ENCODE data around the gene RRP8.

Gene RRP8

DNA sequence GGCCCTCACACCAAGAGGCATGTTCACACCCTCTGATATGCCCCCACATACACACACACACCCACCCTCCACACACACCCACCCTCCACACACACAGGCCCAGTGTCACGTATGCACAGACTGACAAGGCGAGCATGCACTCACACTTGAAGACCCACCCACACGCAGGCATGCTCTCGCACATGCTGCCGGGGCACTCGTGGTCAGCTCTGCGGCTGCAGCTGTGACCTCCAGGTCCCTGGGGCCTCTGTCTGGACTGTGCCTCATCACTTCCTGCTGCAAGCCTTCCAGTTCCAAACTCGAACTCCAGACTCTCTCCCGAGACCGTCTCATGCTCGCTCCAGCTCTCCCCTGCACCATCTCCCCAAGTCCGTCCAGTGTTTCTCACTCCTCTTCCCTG, 42.7 kb upstream of the RRP8 start:
- no peak overlapping the region for H3K4me2 ChIP-seq (ENCODE audit: low read depth, low read length, poor library complexity, severe bottlenecking)
- no peaks in the 10 kb centered on the region for H3F3A ChIP-seq (ENCODE audit: insufficient read depth)
- no peak overlapping the region for H3K27ac ChIP-seq (ENCODE audit: low read depth, low read length)
- no peaks in the 10 kb centered on the region for H3K27me3 ChIP-seq (ENCODE audit: low read length)
- no peaks in the 10 kb centered on the region for H4K20me1 ChIP-seq (ENCODE audit: low read depth, low read length)
- no peak overlapping the region for H3K4me3 ChIP-seq (ENCODE audit: insufficient read depth, low read length, poor library complexity, severe bottlenecking)
- no peak overlapping the region for H2AFZ ChIP-seq (ENCODE audit: low read depth, low read length, severe bottlenecking)
- TF ChIP-seq, protein P1, sequence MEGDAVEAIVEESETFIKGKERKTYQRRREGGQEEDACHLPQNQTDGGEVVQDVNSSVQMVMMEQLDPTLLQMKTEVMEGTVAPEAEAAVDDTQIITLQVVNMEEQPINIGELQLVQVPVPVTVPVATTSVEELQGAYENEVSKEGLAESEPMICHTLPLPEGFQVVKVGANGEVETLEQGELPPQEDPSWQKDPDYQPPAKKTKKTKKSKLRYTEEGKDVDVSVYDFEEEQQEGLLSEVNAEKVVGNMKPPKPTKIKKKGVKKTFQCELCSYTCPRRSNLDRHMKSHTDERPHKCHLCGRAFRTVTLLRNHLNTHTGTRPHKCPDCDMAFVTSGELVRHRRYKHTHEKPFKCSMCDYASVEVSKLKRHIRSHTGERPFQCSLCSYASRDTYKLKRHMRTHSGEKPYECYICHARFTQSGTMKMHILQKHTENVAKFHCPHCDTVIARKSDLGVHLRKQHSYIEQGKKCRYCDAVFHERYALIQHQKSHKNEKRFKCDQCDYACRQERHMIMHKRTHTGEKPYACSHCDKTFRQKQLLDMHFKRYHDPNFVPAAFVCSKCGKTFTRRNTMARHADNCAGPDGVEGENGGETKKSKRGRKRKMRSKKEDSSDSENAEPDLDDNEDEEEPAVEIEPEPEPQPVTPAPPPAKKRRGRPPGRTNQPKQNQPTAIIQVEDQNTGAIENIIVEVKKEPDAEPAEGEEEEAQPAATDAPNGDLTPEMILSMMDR (IDR thresholded peaks at IDR 0.05; ENCODE audit: insufficient read depth, low read length, poor library complexity, severe bottlenecking), result no peak
- TF ChIP-seq EZH2phosphoT487 (conservative IDR thresholded peaks at IDR 0.05; ENCODE audit: low read length), result no peak
- H3K79me2 ChIP-seq (ENCODE audit: insufficient read depth, low read length), result no peaks in the 10 kb centered on the region
- H3K9me2 ChIP-seq (replicated peaks; ENCODE audit: insufficient read depth, low read length), result no peaks in the 10 kb centered on the region
- H3K9me3 ChIP-seq (ENCODE audit: insufficient read depth, low read length), result no peaks in the 10 kb centered on the region
- no peak overlapping the region for H3K9ac ChIP-seq (ENCODE audit: low read length)
- H3K36me3 ChIP-seq (ENCODE audit: low read length), result no peaks in the 10 kb centered on the region

DNA sequence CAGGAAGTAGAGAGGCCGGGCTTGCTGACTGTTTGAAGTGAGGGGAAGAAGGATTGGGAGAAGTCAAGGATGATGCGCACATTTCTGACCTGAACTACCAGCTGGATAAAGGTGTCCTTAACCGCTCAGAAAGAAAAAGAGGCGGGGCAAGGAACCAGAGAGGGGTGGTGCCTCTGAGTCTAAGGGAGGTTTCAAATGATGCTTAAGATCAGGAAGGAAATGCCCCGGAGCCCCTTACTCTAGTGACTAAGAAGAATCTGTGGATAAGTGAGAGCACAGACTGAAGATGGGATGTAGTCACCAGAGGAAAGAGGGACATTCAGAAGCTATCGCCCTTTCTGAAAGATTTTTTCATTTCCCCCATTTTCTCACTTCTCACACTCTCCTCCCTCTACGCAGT, 39.5 kb upstream of the RRP8 start:
- no peak overlapping the region for H3K9ac ChIP-seq (ENCODE audit: low read length)
- no peaks in the 10 kb centered on the region for H3F3A ChIP-seq (ENCODE audit: insufficient read depth)
- H3K9me3 ChIP-seq (ENCODE audit: insufficient read depth, low read length), result no peaks in the 10 kb centered on the region
- H3K4me3 ChIP-seq (ENCODE audit: insufficient read depth, low read length, poor library complexity, severe bottlenecking), result no peak overlapping the region
- H3K79me2 ChIP-seq (ENCODE audit: insufficient read depth, low read length), result no peaks in the 10 kb centered on the region
- H3K27ac ChIP-seq (ENCODE audit: low read depth, low read length), result no peak overlapping the region
- H4K20me1 ChIP-seq (ENCODE audit: low read depth, low read length), result no peaks in the 10 kb centered on the region
- H2AFZ ChIP-seq (ENCODE audit: low read depth, low read length, severe bottlenecking), result no peak overlapping the region
- H3K27me3 ChIP-seq (ENCODE audit: low read length), result no peaks in the 10 kb centered on the region
- no peak for TF ChIP-seq EZH2phosphoT487 (conservative IDR thresholded peaks at IDR 0.05; ENCODE audit: low read length)
- TF ChIP-seq, protein P1 (IDR thresholded peaks at IDR 0.05; ENCODE audit: insufficient read depth, low read length, poor library complexity, severe bottlenecking), result no peak
- H3K9me2 ChIP-seq (replicated peaks; ENCODE audit: insufficient read depth, low read length), result no peaks in the 10 kb centered on the region
- H3K36me3 ChIP-seq (ENCODE audit: low read length), result no peaks in the 10 kb centered on the region
- no peak overlapping the region for H3K4me2 ChIP-seq (ENCODE audit: low read depth, low read length, poor library complexity, severe bottlenecking)

DNA sequence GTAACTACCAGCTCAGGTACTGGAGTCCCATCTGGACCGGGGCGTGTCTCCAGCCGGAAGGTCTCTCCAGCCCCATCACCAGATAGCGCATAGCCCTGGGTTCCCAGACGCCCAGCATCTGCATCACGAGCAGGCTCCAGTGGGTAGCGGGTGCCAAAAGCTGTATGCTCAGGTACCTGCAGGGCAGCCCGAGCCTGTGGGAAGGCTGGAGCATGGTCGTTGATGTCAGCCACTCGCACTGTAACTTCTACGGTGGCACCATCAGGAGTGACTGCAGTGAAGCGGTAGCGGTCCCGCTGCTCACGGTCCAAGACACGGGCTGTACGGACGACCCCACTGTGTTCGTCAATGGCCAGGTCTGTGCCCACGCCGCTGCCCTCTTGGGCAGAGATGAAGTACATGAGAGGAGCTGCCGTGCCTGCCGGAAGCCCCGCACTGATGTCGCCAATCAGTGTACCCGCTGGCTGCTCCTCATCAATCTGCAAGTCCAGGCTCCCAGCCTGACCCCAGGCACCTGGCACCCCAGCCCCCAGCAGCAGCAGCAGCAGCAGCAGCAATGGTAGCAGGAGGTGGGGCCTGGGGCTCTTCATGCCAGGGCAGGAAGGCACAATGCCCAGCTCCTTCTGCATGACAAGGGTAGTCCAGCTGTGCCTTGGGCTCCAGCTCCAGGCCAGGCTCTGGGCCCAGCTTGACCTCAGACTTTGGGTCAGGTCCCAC, 37.7 kb upstream of the RRP8 start:
- no peaks in the 10 kb centered on the region for H3K9me3 ChIP-seq (ENCODE audit: insufficient read depth, low read length)
- H3K36me3 ChIP-seq (ENCODE audit: low read length), result no peaks in the 10 kb centered on the region
- TF ChIP-seq EZH2phosphoT487 (conservative IDR thresholded peaks at IDR 0.05; ENCODE audit: low read length), result no peak
- TF ChIP-seq, protein P1 (IDR thresholded peaks at IDR 0.05; ENCODE audit: insufficient read depth, low read length, poor library complexity, severe bottlenecking), result no peak
- no peak overlapping the region for H3K9ac ChIP-seq (ENCODE audit: low read length)
- no peak overlapping the region for H3K4me3 ChIP-seq (ENCODE audit: insufficient read depth, low read length, poor library complexity, severe bottlenecking)
- no peak overlapping the region for H3K27ac ChIP-seq (ENCODE audit: low read depth, low read length)
- no peaks in the 10 kb centered on the region for H4K20me1 ChIP-seq (ENCODE audit: low read depth, low read length)
- no peak overlapping the region for H2AFZ ChIP-seq (ENCODE audit: low read depth, low read length, severe bottlenecking)
- H3K27me3 ChIP-seq (ENCODE audit: low read length), result no peaks in the 10 kb centered on the region
- H3K79me2 ChIP-seq (ENCODE audit: insufficient read depth, low read length), result no peaks in the 10 kb centered on the region
- H3K9me2 ChIP-seq (replicated peaks; ENCODE audit: insufficient read depth, low read length), result no peaks in the 10 kb centered on the region
- H3K4me2 ChIP-seq (ENCODE audit: low read depth, low read length, poor library complexity, severe bottlenecking), result no peak overlapping the region
- no peaks in the 10 kb centered on the region for H3F3A ChIP-seq (ENCODE audit: insufficient read depth)

Measured in SU-DHL-6 (cell line).